GM12878 (cell line): ENCODE measurements around the gene IL23R. TPM values are rescaled to one million over a fixed set of nuclear protein-coding genes. Genes with fewer than 3 reads are reported as not detected.

Experiments
- ATAC-seq: fragments of 200-7000 bp; cut with Tn5 transposase; 3 replicates; pipeline ENCODE4 v1.9.1; 2020; ENCODE audit warnings: mild to moderate bottlenecking, moderate library complexity
- BruUV-seq: library from RNA; stranded (reverse); fragments of 400-500 nt; replicated peaks from 2 replicates; lab custom pipeline; 2021; lab: Mats Ljungman, UMichigan
- CTCF ChIA-PET: fragments of 300-600 bp; sonication (Branson Sonifier 250); formaldehyde crosslinking; extraction: SDS; loops from one replicate; lab custom pipeline; 2021; ENCODE audit warnings: inconsistent platforms; lab: Yijun Ruan, JAX
- POLR2A ChIA-PET: fragments of 350-600 bp; formaldehyde crosslinking; extraction: SDS; loops from one replicate; lab custom pipeline; 2021; ENCODE audit warnings: inconsistent platforms; lab: Charles Lee
- RAD21 ChIA-PET: fragments of 300-600 bp; sonication (Branson Sonifier 250); formaldehyde crosslinking; loops from one replicate; lab custom pipeline; 2023; ENCODE audit warnings: antibody characterized with exemption; ENCODE audit not compliant: unreplicated experiment; lab: Charles Lee
- SMC1A ChIA-PET: fragments of 300-600 bp; sonication (Branson Sonifier 250); formaldehyde crosslinking; loops from one replicate; lab custom pipeline; 2023; ENCODE audit not compliant: unreplicated experiment, uncharacterized antibody; lab: Charles Lee
- DNase-seq: peaks from one replicate; pipeline ENCODE4 v3.0.0-alpha.2; 2011; ENCODE audit warnings: low read depth, low spot score
- FAIRE-seq: peaks from 3 replicates; lab custom pipeline; 2011; peaks lifted over from hg19 to GRCh38; lab: Jason Lieb, UNC
- H2AFZ ChIP-seq: 2 replicates; pipeline ENCODE4 v1.6.0; 2011; ENCODE audit warnings: low read depth, low read length, control low read depth; ENCODE audit not compliant: control insufficient read depth
- H3K27ac ChIP-seq: 2 replicates; pipeline ENCODE4 v1.5.1; 2011; ENCODE audit warnings: control low read depth; ENCODE audit not compliant: control insufficient read depth, insufficient read depth
- H3K27me3 ChIP-seq, 2 experiments: replicated peaks in 1 of 2; 2 replicates each; pipeline versions ENCODE4 v1.6.0 to v1.6.1; 2011; ENCODE audit warnings: low read length in 1 of 2; ENCODE audit not compliant: control insufficient read depth in 2 of 2, insufficient read depth in 2 of 2
- H3K36me3 ChIP-seq, 2 experiments: 2 replicates each; pipeline ENCODE4 v1.5.1; 2011; ENCODE audit warnings: low read length in 1 of 2; ENCODE audit not compliant: control insufficient read depth in 2 of 2, insufficient read depth in 2 of 2
- H3K4me1 ChIP-seq: 2 replicates; pipeline ENCODE4 v1.6.1; 2011; ENCODE audit warnings: mild to moderate bottlenecking, low read length, moderate library complexity, mixed read lengths; ENCODE audit not compliant: control insufficient read depth, insufficient read depth
- H3K4me2 ChIP-seq: 2 replicates; pipeline ENCODE4 v1.6.0; 2011; ENCODE audit warnings: control low read depth; ENCODE audit not compliant: control insufficient read depth, insufficient read depth
- H3K4me3 ChIP-seq: fragments of 200-600 bp; sonication (generic); 2 replicates; pipeline ENCODE4 v1.5.1; 2016
- H3K79me2 ChIP-seq: 2 replicates; pipeline ENCODE4 v1.6.0; 2011; ENCODE audit warnings: low read length; ENCODE audit not compliant: control insufficient read depth, insufficient read depth
- H3K9ac ChIP-seq: 2 replicates; pipeline ENCODE4 v1.8.0; 2011; ENCODE audit warnings: low read length, control low read depth, mixed read lengths; ENCODE audit not compliant: control insufficient read depth, insufficient read depth
- H3K9me3 ChIP-seq: replicated peaks from 3 replicates; pipeline ENCODE4 v1.5.1; 2011; ENCODE audit warnings: mild to moderate bottlenecking, low read length; ENCODE audit not compliant: control insufficient read depth, insufficient read depth
- H4K20me1 ChIP-seq: 2 replicates; pipeline ENCODE4 v1.6.0; 2011; ENCODE audit not compliant: control insufficient read depth, insufficient read depth
- ASH2L ChIP-seq: fragments of 300-600, 200-600 bp; sonication (generic); IDR thresholded peaks from 2 replicates; pipeline ENCODE4 v1.6.1; 2017; ENCODE audit warnings: low read depth, mild to moderate bottlenecking, borderline replicate concordance
- HDAC2 ChIP-seq: fragments of 200-600 bp; sonication (generic); IDR thresholded peaks from 2 replicates; pipeline ENCODE4 v1.6.1; 2017
- KDM1A ChIP-seq: fragments of 200-600 bp; sonication (generic); IDR thresholded peaks from 2 replicates; pipeline ENCODE4 v1.6.1; 2016; ENCODE audit warnings: borderline replicate concordance
- KLF5 ChIP-seq: fragments of 450-650 bp; IDR thresholded peaks from 2 replicates; pipeline ENCODE4 v1.6.1; 2014; ENCODE audit warnings: mild to moderate bottlenecking; ENCODE audit not compliant: partially characterized antibody
- MEF2B ChIP-seq: fragments of 450-650 bp; IDR thresholded peaks from 2 replicates; pipeline ENCODE4 v1.6.1; 2018; ENCODE audit warnings: mild to moderate bottlenecking, moderate library complexity; ENCODE audit not compliant: partially characterized antibody, poor library complexity, severe bottlenecking
- MTA3 ChIP-seq: IDR thresholded peaks from 2 replicates; pipeline ENCODE4 v1.6.1; 2012; ENCODE audit warnings: low read length, inconsistent platforms, borderline replicate concordance
- NBN ChIP-seq: fragments of 450-650 bp; IDR thresholded peaks from 2 replicates; pipeline ENCODE4 v1.6.1; 2016
- POLR2A ChIP-seq: IDR thresholded peaks from 2 replicates; pipeline ENCODE4 v1.6.1; 2011; ENCODE audit warnings: low read depth, mild to moderate bottlenecking, low read length
- POU2F2 ChIP-seq: IDR thresholded peaks from 3 replicates; pipeline ENCODE4 v1.6.1; 2011; ENCODE audit warnings: low read depth, mild to moderate bottlenecking, low read length, borderline replicate concordance
- RBBP5 ChIP-seq: fragments of 200-600 bp; sonication (generic); conservative IDR thresholded peaks from 2 replicates; pipeline ENCODE4 v1.6.1; 2016
- ZNF207 ChIP-seq: fragments of 450-650 bp; IDR thresholded peaks from 2 replicates; pipeline ENCODE4 v1.6.1; 2014; ENCODE audit warnings: antibody characterized with exemption, mild to moderate bottlenecking, borderline replicate concordance
- ZNF687 ChIP-seq: fragments of 450-650 bp; IDR thresholded peaks from 2 replicates; pipeline ENCODE4 v1.6.1; 2017; ENCODE audit warnings: mild to moderate bottlenecking, moderate library complexity
- WGBS: methylation state at CpG from one replicate; pipeline ENCODE4 v1.1.6; 2016; ENCODE audit warnings: low lambda C conversion rate; ENCODE audit not compliant: insufficient replicate concordance, insufficient coverage; ENCODE audit errors: missing lambda C conversion rate; 5-methylcytosine and 5-hydroxymethylcytosine counted together
- in situ Hi-C: fragments of 300-500 bp; cut with MboI; formaldehyde crosslinking; loops from 9 replicates; pipeline ENCODE4 v1.14.3; 2018; ENCODE audit warnings: mixed read lengths
- intact Hi-C: fragments of 100-400 bp; cut with micrococcal nuclease; formaldehyde crosslinking; loops from one replicate; pipeline ENCODE4 v1.14.2; 2022; ENCODE audit not compliant: unreplicated experiment
- polyA plus RNA-seq, 11 experiments: library from polyadenylated mRNA; depleted of rRNA in 4 of 11; unstranded in 6 of 11; stranded (reverse) in 5 of 11; fragments of >200 nt; fragmentation: Nextera tagmentation in 4 of 11; fragmentation: Illumina TruSeq in 1 of 11; extraction: Ambion mirVana in 4 of 11; extraction: Trizol in 1 of 11; gene quantifications; 1 replicate in 1 of 11; 2 replicates in 10 of 11; pipeline versions ENCODE4 v1.2.1 to v1.2.3, GENCODE V29; 2011 to 2016; ENCODE audit warnings: inconsistent platforms in 2 of 11, missing spikeins in 2 of 11, low read depth in 1 of 11
- total RNA-seq, 4 experiments: library from RNA; depleted of rRNA in 3 of 4; stranded (reverse); fragments of >200 nt in 3 of 4; fragmentation: Illumina TruSeq in 1 of 4; extraction: Trizol in 1 of 4; gene quantifications; 2 replicates each; pipeline versions ENCODE4 v1.2.1 to v1.2.3, GENCODE V29; 2013 to 2021
- TF ChIP-seq, protein P1 (sequence below): fragments of 450-650 bp; IDR thresholded peaks from 2 replicates; pipeline ENCODE4 v1.6.1; 2017; ENCODE audit warnings: antibody characterized with exemption, mild to moderate bottlenecking, moderate library complexity

Gene IL23R
- total and polyA plus RNA-seq, 10 of the 15 experiments (the other 5 are each of a cell fraction or from before 2014, with no cell fraction given): 0.16 to 6.4 (median 0.59) TPM

GRCh38 chr1:67273591-67273990, 107.3 kb downstream of the IL23R start:
- H4K20me1 ChIP-seq: no peaks in the 10 kb centered on the region
- no peaks in the 10 kb centered on the region for H3K36me3 ChIP-seq
- no TSS peak for BruUV-seq
- ChIA-PET RAD21 (no interaction called here), POLR2A (no interaction called here), CTCF (interaction anchor here (1.0 to 1.4 kb wide), 3 partner anchors 11 to 547 kb away, joined by 3 read pairs; no protein-coding TSS in a partner anchor), SMC1A (no interaction called here)
- in situ Hi-C loops (no loop called here), intact Hi-C loops (no loop called here)
- TF ChIP-seq RBBP5 (no peak), KDM1A (no peak), NBN (no peak), KLF5 (no peak), HDAC2 (no peak), ASH2L (no peak), MTA3 (no peak), MEF2B (no peak), ZNF207 (no peak), POLR2A (no peak), ZNF687 (no peak), POU2F2 (no peak)
- TF ChIP-seq, protein P1, sequence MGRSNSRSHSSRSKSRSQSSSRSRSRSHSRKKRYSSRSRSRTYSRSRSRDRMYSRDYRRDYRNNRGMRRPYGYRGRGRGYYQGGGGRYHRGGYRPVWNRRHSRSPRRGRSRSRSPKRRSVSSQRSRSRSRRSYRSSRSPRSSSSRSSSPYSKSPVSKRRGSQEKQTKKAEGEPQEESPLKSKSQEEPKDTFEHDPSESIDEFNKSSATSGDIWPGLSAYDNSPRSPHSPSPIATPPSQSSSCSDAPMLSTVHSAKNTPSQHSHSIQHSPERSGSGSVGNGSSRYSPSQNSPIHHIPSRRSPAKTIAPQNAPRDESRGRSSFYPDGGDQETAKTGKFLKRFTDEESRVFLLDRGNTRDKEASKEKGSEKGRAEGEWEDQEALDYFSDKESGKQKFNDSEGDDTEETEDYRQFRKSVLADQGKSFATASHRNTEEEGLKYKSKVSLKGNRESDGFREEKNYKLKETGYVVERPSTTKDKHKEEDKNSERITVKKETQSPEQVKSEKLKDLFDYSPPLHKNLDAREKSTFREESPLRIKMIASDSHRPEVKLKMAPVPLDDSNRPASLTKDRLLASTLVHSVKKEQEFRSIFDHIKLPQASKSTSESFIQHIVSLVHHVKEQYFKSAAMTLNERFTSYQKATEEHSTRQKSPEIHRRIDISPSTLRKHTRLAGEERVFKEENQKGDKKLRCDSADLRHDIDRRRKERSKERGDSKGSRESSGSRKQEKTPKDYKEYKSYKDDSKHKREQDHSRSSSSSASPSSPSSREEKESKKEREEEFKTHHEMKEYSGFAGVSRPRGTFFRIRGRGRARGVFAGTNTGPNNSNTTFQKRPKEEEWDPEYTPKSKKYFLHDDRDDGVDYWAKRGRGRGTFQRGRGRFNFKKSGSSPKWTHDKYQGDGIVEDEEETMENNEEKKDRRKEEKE: no peak
- no peak overlapping the region for H3K9ac ChIP-seq
- no peaks in the 10 kb centered on the region for H3K4me1 ChIP-seq
- DNase-seq (no peak), FAIRE-seq (no peak), ATAC-seq (no peak)
- no peaks in the 10 kb centered on the region for H3K79me2 ChIP-seq
- peaks cover 11% of the 10 kb centered on the region; the same call in 1 of the 3 replicates for H3K9me3 ChIP-seq
- H3K4me3 ChIP-seq: no peak overlapping the region
- H3K27me3 ChIP-seq: no peaks in the 10 kb centered on the region
- H3K27ac ChIP-seq: no peak overlapping the region
- no peak overlapping the region for H3K4me2 ChIP-seq
- 14% methylated on average over 4 of the region's 4 CpGs for WGBS
- no peak overlapping the region for H2AFZ ChIP-seq
